Measurements from ENCODE around the gene C22orf31.

DNA sequence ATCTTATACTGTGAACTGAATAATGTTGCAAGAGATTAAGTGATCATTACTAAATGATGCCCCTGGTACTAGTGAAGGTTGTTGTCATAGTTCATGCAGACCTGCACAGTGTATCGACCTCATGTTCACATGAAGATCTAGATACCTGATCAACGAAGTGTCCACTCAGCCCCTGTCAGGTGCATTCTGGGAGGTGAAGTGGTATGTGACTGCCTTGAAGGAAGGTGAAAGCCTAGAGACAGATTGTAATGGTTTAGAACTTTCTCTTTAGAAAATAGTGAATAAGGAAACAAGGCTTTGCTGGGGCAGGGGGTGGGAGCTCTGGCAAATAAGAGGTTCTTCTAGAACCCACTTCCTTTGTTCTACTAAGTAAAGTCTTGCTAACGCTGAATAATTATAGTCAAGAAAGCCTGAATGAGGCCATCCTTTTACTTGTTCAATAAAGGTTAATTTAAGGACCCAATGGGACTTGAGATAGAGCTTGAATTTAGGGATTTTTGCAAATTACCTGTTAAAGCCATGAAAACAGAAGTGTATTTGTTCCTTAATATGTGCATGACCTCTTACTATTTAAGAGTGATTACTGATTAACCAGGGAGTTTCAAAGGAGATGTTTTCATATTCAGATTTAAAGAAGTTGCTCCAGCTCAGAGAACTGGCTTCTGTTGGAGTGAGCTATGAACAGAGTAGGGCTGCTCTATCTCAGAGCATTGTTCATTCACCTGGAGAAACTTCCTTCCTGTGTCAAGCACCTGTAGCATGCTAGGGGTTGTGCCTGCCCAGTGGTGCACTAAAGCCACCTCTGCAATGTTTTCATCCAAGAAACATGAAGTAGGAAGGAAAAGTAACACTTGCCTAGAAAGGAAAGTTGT, 45.3 kb downstream of the C22orf31 start:
- TF ChIP-seq, protein P1, sequence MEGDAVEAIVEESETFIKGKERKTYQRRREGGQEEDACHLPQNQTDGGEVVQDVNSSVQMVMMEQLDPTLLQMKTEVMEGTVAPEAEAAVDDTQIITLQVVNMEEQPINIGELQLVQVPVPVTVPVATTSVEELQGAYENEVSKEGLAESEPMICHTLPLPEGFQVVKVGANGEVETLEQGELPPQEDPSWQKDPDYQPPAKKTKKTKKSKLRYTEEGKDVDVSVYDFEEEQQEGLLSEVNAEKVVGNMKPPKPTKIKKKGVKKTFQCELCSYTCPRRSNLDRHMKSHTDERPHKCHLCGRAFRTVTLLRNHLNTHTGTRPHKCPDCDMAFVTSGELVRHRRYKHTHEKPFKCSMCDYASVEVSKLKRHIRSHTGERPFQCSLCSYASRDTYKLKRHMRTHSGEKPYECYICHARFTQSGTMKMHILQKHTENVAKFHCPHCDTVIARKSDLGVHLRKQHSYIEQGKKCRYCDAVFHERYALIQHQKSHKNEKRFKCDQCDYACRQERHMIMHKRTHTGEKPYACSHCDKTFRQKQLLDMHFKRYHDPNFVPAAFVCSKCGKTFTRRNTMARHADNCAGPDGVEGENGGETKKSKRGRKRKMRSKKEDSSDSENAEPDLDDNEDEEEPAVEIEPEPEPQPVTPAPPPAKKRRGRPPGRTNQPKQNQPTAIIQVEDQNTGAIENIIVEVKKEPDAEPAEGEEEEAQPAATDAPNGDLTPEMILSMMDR (IDR thresholded peaks at IDR 0.05) = no peak
- TF ChIP-seq SIN3A (IDR thresholded peaks at IDR 0.05; ENCODE audit: borderline replicate concordance, insufficient read depth, low read depth, low read length) = no peak
- TF ChIP-seq, protein P2, sequence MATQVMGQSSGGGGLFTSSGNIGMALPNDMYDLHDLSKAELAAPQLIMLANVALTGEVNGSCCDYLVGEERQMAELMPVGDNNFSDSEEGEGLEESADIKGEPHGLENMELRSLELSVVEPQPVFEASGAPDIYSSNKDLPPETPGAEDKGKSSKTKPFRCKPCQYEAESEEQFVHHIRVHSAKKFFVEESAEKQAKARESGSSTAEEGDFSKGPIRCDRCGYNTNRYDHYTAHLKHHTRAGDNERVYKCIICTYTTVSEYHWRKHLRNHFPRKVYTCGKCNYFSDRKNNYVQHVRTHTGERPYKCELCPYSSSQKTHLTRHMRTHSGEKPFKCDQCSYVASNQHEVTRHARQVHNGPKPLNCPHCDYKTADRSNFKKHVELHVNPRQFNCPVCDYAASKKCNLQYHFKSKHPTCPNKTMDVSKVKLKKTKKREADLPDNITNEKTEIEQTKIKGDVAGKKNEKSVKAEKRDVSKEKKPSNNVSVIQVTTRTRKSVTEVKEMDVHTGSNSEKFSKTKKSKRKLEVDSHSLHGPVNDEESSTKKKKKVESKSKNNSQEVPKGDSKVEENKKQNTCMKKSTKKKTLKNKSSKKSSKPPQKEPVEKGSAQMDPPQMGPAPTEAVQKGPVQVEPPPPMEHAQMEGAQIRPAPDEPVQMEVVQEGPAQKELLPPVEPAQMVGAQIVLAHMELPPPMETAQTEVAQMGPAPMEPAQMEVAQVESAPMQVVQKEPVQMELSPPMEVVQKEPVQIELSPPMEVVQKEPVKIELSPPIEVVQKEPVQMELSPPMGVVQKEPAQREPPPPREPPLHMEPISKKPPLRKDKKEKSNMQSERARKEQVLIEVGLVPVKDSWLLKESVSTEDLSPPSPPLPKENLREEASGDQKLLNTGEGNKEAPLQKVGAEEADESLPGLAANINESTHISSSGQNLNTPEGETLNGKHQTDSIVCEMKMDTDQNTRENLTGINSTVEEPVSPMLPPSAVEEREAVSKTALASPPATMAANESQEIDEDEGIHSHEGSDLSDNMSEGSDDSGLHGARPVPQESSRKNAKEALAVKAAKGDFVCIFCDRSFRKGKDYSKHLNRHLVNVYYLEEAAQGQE (IDR thresholded peaks at IDR 0.05; ENCODE audit: insufficient read depth in 1 of 2, low read depth in 2 of 2, low read length in 1 of 2) = no peak

Data from Panc1 (cell line).